Amniotic stem cell (primary cell): ENCODE data around the gene NPAS3.

Experiments
- DNase-seq: peaks from one replicate; lab custom pipeline; 2025; lab: John Stamatoyannopoulos, UW

Gene NPAS3

DNA sequence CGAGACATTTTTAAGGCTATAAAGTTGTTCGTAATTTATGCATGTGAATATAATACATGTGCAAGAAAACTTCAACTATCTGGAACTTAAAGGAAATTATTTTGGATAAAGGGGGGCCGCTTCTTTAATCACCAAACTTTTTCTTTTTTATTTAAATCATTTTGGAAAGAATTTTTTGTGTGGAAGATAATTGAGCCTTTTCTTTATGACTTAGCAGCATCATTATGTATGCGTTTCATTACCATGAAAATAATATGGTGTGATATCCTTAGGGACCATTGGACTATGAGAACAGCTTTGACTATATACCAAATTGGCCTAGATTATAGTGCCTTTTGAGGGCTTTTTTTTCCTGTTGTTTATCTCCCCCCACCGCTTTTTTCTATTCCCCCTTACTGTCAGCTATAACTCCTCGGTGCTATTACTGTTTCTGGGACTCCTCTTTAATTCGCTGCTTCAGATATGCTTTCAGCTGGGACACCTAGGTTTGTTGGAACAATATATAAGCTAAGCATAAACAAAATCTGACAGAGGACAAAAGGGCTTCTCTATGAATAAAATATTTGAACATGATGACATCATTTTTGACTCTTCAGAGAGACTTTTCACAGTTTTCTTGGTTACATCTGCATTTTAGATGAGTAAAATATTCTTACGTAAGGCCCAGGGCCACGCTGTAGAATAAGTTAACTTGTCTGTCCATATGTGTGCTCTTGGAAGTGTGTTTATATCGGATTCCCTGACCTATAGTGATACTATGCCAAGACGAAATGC lies 392.7 kb downstream of the NPAS3 start:
- DNase-seq = no peak

DNA sequence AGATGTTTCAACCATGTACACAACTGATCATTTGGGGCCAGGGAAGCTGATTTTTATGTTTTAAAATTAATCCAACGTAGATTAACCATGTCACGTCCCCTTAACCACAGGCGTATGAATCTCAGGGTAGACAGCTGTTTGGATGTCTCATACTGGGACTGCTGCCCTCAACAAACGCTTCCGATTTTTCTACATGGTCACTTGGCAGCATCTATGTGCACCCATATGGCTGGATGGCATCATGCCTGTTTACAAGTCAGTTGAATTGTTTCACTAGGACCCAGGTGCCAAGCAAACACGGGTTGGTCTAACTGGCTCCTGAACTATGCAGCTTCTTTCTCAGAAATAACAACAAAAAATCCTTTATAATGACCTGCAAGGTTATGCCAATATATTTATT lies 393.8 kb downstream of the NPAS3 start:
- no peak for DNase-seq

DNA sequence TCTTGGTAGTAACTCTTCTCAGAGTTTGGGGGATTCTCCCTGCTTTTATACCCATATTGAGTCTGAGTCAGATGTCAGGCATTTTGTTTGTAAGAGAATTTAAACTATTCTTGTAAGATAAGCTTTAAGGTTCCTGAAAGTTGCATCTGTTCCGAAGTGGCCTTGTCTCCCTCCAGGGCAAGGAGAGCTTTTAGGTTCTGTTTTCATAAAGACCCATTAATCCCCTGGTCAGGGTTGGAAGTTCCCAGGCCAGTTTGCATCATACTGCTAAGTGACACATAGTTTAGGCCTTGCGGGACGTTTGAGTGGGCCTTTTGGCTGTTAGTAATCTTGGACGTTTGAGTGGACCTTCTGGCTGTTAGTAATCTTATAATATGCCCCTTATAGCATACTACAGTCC lies 396.7 kb downstream of the NPAS3 start:
- DNase-seq = no peak

DNA sequence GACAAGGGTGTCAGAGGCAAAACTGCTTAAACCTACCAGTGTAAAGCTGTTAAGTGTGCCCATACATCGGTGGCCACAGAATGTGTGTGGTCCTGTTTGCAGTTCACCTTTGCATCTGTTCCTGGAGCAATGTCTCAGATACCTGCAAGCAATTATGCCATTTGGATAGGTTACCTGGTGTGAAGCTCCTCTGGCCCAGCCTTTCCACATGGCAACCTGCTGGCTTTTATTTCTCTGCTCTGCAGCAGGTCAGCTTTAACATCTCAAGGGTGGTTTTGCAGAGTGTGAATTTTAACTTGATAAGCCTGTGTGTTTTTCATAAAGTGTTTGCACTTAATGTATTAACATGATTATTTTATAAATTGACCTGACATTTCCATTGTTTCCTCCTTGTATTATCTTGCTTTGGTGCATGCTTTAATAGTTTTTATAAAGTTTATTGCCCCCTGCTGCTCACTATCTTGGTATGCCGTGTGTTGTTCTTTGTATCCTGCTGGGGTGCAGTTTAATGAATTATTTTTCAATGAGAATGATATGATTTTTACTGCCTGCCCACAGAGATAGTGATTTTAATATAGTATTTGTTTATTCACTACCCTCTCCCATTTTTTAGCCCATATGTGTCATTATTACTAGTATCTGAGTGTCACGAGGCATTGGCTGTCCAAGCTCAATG lies 403.8 kb downstream of the NPAS3 start:
- DNase-seq = no peak

DNA sequence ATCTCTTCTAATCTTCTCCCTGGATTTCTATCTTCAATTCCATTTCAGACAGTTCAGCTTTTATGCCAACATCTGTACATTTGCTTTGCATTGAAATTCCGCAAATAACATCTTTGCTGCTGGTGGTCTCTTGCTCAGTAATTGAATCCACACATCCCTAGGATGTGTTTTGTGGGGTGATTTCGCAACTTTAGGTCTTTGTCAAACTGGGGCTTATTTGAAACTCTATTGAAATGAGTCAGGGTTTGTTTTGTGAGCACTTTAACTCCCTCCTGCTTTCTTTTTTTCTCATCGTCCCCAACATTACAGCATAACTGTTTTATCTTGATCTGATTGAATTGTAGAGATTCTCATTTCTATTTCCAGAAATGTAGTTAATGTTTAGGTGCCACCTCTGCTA lies 404.3 kb downstream of the NPAS3 start:
- DNase-seq = no peak

DNA sequence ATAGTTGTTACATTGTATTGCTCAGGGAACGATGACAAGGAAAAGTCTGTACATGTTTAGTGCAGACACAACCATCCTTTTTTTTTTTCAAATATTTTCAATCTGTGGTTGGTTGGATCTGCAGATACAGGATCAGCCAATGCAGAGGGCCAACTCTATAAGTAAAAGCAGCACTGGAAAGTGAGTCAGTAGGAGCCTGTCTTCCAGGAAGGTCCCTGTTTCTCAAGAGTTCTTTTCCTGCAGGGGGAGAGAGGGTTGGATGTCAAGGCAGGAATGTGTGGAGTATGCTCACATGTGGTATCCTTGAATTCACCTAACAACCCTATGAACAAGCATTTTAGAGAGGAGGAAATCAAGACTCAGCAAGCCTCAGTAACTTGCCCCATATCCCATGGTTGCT lies 409.1 kb downstream of the NPAS3 start:
- no peak for DNase-seq

DNA sequence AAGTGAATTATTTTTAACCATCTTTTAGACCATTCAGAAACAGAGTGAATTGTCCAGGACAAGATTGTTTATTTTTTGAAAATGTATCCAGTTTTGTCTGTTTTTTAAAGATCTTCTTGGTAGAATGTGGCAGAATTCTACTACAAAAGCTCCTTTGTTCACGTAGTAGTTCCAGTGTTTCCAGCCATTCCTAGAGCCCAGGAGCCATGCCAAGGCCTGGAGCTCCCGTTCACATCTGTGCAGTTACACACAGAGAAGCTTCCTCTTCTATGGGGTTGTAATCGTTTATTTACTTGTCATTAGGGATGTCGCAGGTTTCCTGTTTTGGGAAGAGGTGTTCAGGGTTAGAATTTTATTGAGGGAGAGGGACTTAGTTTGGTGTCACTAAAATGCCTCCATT lies 409.8 kb downstream of the NPAS3 start:
- no peak for DNase-seq

DNA sequence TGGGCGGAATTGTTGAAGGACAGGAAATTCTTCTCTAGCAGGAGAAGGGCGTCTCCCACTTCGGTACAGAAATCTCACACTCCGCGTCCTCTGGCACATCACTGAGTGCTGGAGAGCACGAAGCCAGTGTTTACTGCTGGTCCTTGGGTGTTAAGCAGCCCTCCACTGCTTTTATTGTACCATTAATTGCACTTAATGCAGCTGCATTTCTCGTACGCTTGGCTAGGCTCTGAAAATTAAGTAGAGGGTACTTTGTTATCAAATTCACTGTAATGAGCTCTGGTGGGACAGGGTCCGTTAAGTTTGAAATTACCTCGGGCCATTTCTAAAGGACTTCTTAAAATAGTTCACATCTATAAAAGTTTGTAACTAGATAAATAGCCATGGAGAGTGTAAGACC lies 411.2 kb downstream of the NPAS3 start:
- no peak for DNase-seq

DNA sequence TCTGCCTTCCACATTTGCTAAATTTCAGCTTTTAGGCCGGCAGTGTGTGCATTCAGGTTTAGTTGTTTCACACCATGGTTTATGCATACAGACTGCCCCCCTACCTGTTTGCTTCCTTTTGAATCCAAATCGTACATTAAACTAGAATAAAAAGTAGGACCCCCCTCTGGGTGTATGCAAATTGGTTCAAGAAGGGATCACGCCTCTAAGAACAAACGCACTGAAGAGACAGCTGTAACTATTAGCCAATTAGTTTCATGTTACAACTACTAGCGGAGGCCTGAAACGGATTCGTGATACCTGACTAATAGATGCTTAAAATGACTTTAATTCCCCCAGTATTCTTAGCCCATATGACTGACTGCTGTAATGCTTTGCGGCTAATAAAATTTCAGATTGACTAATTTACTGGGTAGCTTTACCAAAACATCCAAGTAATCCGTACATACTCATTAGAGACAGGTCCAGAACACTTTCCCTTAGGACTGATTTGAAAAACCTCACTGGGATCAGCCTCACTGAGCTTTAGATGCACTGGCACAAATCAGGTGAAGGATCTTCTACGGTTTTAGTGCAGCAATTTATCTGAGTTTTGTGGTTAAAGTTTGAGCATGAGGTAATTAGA lies 411.8 kb downstream of the NPAS3 start:
- DNase-seq = no peak

DNA sequence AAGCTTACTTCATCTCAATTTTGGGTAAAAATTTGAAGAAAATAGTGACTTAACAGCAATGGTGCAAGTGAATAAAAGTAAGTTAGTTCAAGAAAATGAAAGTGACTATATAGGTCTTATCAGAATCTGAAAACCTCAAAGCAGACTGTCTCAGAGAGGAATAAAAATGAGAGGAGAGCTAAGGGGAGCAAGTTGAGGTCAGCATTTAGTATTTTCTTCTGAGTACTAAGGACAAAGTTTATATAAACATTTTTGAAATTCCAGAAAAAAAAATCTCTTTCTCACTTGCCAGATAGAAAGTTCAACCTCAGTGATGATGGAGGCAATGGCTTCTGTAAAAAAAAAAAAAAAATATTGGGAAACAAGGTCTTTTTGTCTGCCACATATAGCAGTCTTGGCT lies 414.1 kb downstream of the NPAS3 start:
- DNase-seq = no peak

DNA sequence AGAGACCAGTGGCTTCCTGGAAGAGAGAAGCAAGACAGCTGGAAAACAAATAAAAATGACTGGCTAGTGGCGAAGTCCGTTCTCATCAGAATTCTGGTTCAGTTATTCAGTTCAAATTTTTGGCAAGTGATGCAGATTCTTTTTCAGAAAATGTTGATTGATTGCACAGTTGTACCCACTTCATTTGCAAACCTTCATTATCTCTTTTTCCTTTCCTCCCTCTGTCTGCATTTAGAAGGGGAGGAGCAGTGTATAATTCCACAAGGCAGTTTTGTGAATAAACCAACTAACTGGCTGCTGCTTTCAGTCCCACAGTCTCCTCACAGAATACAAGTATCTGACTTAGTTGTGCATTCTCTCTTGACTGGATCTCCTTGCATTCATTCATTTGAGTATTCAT lies 417.5 kb downstream of the NPAS3 start:
- DNase-seq = no peak

DNA sequence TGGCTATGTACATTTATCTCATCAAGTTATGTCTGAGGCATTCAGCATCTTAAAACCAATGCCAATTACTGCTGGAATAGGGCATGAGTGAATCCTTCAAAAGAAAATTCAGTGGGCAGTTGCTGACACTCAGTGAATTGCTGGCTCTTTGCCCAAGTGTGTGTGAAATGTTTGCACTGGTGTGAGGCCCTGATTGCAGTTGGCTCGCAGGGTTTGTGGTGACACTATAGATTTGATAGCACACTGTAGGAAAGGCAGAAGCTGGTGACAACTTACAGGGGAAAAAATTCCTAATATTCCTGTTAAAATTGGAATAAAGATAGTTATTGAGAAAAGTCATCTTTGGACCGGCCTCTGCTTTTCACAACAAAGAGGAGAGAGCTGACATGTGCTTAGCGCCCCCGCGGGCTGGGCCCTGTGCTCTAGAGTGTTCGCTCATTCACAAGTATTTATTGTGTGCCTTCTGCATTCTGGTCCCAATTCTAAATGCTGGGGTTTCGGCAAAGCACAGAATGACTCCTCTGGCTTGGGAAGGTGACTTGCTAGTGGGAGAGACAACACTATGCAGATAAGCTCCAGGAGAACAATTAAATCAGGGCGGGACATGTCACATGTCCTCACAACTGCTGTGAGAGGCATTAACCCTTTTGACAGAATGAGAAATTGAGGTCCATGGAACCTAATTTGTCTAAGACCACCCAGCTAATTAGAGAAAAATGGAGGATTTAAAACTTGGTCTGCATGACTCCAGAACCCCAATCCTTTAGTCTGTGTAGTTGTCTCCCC lies 418.7 kb downstream of the NPAS3 start:
- no peak for DNase-seq

DNA sequence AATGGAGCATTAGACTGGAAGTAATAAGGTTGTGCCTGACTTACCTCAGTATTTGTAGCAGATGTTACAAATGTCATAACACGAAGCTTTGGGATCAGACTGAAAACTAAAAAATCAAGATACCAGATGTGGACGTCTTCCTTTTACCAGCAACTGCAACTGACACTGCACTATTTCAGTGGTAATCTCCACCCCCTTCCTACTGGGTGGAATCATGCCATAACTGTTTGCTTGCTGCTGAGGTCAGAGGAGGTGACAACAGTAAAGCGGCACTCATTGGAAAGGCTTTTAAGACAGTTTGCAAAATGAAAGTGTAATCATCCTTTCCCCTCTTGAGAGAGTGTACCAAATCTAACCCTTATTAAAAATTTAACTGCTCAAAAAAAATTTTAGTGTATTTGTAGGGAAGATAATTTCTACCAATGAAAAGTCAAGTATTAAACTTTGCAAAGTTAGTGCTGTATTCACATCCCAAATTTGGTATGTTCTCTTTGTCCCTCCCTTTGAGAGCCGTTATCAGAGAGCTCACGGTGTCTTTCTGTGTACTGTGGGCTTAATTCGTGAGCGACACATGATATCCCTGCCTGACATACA lies 420.7 kb downstream of the NPAS3 start:
- no peak for DNase-seq

DNA sequence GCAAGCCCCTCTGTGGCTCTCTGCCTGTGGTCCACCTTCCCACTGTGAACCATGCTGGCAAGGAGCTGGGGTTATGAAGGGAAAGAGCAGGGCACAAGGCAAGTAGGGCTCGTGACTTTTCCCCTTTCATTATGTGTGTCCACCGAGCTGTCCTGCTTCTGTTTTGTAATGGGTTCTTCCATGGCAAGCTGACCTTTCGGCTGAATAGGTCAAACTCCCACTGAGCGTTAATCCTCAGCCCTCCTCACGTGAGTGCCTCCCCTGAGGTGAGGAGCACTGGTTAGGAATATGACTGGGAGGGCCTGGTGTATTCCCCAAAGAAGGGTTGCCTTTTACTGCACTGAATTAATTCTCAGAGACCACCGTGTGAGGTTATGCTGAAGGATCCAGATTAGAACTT lies 424.3 kb downstream of the NPAS3 start:
- no peak for DNase-seq

DNA sequence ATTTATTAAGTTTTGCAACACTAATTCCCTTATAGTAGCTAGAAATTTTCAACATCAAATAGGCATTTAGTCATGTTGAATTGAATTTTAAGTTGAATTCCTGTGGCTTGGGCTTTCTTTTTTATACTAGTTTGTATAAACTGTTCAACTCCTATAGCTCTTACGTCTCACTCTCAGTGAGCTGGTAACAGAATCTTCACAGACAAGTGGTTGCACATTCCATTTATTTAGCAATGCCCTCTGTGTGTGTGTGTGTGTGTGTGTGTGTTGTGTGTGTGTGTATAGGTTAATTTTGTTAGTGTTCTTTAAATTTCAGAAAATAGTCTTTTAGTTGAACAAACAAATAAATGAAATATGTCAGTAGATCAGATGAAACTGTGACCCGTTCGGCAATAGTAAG lies 425.0 kb downstream of the NPAS3 start:
- no peak for DNase-seq

DNA sequence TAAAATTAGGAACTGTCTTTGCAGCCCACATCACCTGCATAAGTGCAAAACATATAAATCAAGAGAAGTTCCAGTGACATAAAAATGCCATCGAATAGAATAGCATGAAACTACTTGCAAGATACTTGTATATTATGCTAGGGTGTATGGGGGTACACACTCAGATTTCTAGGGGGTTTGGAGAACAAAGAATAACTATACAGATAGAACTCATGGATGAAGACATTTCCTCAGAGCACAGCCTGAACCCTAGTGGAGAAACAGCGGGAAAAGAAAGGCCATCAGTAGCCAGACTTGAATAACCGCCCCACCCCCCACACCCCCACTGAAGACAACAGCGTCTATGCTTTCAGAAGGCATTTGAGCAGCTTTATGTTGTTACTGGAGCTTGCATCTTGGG lies 425.8 kb downstream of the NPAS3 start:
- no peak for DNase-seq

DNA sequence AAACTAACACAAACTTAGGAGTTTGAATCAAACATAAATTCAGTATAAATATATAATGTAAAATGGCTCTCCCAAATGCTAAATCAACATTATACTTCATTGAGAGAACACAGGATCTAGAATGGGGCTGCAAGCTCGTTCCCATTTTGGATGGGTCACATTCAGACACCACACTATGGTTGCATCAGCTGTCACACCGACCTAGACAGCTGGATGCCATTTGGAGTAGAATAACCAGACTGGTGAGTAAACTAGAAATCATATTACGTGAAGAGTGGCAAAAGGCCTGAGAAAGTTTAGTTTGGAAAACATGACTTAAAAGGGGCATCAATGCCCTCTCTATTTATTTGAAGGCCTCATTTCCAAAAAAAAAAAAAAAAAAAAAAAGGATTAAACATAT lies 430.4 kb downstream of the NPAS3 start:
- no peak for DNase-seq

DNA sequence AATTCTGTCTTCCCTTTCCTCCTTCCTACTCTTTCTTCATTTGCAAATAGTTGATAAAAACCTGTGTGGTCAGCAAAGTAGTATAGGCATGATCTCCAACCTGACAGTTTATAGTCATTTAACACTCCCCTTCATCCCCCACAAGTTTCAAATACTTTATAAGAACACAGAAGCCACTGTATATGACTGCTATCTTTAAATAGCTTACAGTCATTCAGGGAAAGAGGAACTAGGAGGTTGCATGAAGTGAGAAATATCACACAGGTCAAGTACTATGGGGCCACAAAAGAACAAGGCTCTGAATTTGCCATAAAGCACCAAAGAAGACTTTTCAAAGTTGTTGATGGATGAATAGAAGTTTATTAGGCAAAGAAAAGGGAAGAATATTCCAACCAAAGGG lies 431.3 kb downstream of the NPAS3 start:
- DNase-seq = no peak

DNA sequence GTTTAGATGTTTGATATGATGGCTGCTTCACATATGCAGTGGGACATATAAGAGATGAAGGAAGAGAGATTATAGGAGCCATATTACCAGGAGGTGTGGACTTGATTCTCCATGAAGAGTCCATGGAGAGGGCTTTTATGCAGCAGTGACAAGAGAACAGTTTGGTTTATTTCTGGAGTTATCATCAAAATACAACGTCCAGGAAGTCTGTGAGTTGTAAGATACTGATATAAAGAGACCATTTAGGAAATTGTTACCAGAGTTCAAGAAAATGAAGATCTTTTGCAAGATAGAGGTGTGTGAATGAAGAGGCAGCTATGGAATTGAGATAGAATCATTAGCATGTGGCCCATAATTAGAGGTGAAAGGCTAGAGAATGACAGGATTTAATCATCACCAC lies 431.7 kb downstream of the NPAS3 start:
- no peak for DNase-seq

DNA sequence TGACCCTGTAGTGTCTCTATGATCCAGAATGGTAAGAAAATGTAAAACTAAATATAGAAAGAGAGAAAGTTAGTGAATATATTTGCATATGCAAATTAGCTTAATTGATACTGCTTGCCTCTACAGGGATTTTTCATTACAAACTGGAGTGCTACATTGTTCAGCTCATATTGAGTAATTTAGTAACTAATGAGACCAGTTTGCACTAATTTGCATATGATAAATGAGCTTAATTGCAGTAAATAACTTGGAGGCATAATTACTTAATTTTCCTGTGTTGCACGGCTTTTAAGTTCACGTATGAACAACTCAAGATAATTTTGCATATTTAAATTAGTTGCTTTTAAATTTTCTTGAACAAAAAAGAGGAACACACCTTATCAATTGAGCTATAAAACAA lies 436.5 kb downstream of the NPAS3 start:
- DNase-seq = no peak

DNA sequence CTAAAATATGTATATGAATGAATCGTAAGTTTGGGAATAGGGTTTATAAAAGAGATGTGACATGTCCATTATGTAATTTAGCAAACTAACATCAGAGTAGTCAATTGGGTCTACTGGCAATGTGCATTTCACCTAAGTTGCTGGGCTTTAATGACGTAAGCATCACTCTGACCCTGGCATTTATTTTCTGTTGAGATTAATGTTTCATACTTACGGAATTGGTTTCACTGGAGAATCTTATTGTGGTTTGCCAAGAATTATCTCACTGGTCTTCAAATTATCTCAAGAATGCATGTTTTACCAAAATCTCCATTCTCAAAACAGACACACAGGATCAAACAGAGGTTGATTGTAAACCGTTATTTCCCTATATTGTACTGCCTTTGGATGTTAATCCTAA lies 437.1 kb downstream of the NPAS3 start:
- DNase-seq = no peak

DNA sequence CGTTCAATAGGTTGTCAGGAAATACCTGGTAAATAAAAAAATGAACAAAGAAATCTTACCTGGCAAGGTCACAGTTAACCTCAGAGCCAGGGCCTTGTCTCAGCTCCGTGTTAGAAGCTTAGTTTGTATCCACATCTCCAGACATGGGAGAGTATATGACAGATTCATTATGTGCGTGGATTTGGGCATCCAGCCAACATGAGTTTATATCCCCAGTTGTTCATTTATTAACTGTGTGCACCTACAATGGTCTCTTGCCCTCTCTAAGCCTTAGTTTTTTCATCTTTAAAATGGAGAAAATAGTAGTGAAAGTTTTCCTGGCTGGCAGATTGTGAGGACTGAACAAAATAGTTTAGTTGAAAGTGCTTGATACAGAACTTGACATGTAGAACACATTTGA lies 437.8 kb downstream of the NPAS3 start:
- no peak for DNase-seq
